Kidney tubule cell (primary cell): ENCODE results near the gene ADAMTS14.
A peak's percentile ranks its signal among the peaks of the same experiment; 100 is the strongest.

ENCODE experiments used
- DNase-seq: peaks from one replicate; pipeline ENCODE4 v3.0.0-alpha.2; 2018; ENCODE audit warnings: low spot score

ADAMTS14 gene

DNA sequence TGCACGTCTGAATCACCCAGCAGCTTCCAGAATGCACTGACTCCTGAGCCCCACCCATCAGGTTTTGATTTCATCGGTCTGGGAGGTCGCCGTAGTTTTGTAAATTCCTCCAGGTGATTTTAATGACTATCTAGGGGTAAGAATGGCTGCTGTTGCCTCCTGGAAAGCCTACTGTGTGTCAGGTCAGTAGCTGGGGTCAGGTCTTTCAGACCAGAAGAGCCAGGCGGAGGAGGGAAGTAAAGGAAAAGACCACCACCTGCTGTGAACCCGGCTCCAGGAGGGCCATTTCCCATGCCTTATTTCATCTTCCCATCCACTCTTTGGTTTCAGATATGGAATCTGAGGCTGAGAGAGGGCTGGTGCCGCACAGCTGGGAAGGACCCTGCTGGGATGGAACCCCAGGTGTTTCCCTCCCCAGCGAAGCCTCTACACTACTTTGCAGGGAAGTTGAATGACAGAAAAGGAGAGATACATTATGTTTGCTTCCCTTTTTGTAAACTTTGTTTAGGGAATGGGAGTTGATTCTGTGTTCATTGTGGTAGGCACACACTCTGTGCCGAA is 19.8 kb downstream of the ADAMTS14 start:
- DNase-seq: peak; percentile 32

DNA sequence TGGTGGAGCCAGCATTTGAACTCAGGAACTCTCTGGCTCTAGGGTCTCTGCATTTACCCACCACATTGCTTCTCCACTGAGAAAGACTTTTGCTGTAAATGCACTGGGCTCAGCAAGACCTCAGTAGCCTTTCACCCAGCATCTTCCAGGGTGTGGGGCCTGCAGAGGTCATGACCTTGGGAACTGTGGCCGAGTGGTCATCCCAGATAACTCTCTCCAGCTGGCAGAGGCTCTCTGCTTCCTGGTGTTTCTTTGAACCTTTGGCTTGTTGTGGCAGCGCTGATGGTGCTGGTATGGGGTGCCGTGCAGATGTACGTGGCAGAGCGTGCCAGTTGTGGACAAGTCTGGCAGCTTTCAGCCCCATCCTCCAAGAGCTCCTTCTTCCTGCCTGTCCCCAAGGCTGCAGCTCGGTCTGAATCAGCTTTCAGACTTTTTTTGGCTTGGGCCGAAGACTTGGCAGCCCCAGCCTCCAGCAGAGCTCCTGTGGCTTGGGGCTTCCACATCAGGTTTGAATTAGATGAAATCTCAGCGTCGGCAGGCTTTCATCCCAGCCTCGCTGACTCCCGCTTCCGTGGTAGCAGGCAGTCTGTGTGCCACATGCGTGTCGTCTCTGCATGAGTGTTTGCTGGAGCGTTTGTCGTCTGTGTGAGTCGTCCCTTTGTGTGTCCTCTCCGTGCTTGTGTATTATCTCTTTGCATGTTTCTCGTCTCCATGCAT is 21.5 kb downstream of the ADAMTS14 start:
- no peak for DNase-seq

DNA sequence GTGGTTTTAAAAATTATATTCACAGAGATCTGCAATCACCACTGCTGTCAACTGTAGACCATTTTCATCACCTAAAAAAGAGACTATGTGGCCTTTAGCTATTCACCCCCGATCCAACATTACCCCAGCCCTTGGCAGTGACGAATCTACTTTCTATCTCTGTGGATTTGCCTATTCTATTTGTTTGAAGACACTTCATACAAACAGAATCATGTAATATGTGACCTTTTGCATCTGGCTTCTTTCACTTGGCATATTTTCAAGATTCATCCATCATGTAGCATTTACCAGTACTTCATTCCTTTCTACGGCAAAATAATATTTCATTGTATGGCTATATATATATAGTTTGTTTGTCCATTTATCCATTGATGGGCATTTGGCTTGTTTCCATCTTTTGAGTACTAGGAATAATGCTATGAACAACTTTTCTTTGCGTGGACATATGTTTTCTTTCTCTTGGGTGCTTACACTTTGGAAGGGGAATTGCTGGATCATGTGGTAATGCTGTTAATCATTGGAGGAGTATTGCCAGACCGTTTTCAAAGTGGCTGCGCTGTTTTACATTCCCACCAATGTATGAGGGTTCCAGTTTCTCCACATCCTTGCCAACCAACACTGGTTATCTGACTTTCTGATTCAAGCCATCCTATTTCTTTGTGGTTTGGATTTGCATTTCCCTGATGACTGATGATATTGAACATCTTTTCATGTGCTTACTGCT is 22.3 kb downstream of the ADAMTS14 start:
- DNase-seq: peak; percentile 20

DNA sequence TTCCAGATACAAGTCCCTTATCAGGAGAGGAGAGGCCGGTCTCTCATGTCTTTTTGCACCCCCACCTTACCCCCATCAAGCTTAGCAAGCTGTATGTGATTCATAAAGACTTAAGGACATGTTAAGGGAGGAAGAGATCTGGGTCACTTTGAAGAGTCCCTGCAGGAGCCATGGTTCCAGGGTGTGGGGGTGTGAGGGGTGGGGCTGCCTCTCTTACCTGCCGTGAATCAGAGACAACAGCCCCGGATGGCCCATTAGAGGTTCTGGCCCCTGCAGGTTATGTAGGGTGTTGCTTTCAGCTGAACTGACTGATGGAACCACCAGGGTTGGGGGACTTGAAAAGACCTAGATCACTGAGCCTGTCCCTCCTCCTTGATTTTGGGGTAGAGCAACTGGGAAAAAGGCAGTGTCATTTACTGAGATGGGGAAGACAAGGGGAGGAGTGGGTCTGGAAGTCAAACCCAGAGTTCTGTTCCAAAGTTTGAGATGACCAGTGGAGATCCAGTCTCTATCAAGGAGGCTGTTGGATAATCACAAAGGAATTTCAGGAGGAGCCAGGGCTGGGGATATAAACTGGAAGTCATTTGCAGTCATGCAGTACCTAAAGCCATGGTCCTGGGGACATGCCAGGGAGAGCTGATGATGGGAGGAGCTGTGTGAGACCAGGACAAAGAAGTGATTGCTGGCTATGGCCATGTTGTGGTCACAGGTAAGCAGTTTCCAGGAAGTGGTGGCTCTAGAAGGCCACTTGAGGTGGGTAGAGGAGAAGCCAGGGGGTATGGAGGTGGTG is 23.1 kb downstream of the ADAMTS14 start:
- DNase-seq: peak; percentile 78

DNA sequence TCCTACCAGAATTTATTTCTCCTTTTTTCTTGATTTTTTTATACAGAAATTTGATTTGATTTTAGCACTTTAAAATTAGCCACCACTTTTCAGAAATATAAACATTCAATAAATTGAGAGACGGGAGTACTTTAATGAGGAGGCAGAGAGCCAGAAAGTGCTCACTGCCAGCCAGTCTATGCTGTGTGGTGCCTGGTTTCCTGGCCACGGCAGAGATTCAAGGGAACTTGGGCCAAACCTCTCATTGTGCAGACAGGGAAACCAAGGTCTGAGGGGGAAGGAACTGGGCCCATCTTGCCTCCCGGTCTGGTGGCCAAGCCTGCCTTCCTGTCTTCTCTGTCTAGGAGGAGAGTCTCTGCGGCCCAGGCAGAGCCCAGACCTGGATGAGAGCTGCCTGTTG is 25.9 kb downstream of the ADAMTS14 start:
- no peak for DNase-seq

DNA sequence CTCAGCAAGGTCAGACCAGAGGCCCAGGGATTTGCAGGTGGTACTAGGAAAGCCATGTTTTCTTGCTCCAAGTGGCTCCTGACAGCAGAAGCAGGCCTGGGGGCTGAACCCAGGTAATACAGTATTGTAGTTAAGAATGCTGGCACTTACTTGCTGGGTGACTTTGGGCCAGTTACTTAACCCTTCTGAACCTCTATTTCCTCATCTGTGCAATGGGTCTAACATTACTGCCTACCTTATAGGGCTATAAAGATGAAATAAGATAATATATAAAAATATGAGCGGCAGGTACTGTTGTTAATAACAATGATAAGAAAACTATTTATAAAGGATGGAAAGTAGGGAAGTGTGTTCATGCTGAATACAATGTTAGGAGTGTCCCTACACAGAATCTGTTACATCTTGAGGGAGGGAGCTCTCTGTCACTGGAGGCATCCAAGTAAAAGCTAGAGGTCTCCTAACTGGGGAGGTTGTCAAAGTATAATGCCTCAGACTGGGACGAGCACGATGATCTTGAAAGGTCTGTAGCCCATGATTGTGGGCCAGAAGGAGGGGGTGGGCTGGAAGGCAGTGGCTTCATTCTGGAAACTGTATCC is 26.9 kb downstream of the ADAMTS14 start:
- no peak for DNase-seq

DNA sequence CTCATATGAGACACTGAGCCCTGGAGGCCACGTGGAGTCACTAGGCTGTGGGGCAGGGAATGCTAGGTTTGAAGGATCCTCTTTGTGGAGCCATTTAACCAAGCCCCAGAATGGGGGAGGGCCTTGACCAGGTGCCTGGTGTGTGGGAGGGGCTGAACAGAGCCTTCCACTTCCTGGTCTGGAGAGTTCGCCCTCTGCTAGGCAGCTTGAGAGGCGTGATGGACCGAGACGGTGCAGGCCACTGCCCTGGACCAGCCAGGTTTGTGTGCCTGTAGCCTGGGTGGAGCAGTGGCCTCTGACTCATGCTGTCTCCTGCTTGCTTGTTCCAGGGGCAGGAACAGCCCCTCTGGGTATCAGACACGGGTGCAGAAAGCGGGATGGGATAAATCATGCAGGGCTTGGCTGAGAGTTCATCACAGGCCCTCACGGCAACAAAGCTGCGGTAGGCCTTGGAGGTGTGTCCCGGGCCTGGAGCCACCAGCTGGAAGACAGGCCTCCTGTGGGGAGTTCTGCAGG is 27.4 kb downstream of the ADAMTS14 start:
- peak; percentile 54 for DNase-seq

DNA sequence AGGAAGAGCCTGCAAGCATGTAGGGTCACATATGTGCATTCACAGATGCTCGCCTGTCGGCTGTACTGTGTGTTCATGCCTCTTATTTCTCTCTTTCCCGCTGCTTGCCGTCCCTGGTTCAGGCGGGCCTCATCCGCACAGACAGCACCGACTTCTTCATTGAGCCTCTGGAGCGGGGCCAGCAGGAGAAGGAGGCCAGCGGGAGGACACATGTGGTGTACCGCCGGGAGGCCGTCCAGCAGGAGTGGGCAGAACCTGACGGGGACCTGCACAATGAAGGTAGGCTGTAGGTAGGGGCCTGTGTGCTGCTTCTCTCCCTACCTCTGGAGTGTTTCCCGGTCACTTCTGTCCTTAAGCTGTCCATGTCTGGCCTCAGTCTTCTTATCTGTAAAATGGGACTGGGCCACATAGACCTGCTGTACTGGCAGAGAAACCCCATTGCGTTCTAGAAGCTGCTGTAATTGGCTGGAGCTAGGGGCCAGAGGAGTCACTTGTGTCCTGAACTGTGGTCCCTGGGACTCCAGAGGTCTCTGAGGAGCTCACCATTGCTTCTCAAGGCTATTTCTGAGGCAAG is 30.0 kb downstream of the ADAMTS14 start:
- DNase-seq: no peak

DNA sequence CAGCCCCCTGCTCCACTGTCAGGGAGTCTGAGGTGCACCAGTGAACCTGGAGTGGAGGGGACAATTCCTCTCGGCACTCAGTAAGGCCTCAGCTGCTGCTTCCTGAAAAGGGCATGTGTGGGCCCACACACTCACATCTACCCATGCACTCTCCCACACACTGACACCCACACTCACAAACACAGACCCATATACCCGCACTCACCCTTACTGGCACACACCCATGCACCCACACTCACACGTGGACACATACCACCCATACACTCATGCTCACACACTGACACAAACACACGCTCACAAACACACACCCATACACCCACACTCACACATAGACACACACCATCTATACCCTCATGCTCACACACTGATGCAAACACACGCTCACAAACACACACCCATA is 31.9 kb downstream of the ADAMTS14 start:
- DNase-seq: no peak

DNA sequence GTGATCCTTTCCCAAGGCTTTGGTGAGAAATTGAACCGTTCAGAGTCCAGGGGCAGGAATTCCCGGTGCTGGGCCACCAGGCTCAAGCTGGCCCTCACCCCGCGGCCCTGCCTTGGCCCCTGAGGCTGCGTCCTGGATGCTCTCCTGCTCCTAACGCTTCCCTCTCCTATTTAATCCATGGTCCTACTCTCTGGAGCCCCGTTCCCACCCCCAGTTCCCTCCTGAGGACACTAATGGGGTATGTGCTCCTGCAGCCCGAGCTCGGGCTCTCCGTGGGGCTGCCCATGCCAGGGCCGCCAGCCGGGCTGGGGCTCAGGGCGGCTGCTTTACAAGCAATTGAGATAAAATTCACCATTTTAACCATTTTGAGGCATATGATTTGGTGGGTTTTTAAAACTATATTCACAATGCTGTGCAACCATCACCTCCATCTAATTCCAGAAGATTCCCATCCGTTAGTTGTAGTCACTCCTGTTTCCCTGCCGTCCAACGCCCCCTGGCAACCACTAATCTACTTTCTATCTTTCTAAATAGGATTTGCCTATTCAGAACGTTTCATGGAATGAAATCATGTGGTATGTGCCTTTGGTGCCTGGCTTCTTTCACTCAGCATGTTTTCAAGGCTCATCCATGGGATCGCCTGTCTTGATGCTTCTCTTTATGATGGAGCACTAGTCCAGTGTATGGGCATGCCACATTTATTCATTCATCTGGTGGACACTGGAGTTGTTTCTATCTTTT is 33.0 kb downstream of the ADAMTS14 start:
- DNase-seq: no peak

DNA sequence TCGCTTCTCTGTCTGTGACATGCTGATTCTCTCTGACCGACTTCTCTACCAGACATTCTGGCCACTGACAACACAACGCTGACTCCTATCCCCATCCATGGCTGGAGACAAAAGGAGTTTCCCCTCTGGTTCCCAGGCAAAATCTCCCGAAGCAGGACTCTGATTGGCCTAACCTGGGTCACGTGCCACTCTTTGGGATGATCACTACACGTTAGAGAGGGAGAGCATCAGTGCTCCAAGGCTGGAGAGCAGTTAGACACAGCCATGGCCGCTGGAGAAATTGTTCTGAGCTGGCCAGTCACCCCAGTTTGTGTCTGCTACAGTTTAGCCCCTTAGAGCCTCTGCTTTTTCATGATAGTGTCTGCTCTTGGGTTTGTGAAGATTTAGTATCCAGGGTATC is 38.9 kb downstream of the ADAMTS14 start:
- DNase-seq: no peak

DNA sequence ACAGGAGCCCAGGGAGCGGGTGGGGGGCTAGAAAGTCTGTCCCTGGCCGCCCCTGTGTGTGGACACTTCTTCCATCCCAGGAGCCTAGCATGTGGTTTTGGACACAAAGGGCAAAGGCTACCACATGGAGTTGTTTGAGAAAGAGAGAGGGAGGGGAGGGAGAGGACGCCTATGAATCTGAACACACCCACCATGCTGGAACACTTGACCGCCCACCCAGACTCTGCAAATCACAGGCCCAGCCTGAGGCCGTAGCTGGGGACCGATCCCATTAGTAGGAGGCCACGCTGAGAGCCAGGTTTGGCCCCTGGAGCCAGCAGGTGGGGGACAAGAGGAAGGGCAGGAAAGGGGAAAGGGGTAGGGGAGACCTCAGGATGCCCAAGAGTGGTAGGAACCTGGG is 39.6 kb downstream of the ADAMTS14 start:
- no peak for DNase-seq

DNA sequence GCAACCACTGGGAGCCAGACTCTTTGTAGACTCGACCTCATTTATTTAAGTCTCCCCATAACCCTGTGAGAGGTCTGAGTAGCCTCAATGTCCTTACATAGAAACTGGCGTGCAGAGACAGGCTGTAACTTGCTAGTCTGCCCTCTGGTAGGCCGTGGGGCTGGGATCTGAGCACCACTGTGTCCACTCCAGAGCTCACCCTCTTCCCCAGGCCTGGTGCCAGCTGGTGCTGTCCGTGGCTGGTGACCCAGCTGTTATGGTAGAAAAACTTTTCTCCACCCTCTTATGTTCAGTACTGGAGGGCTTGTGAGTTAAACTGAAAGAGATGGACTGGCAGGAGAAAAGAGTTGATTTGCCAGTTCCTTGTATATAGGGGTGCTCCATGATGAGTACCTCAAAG is 41.9 kb downstream of the ADAMTS14 start:
- DNase-seq: no peak

DNA sequence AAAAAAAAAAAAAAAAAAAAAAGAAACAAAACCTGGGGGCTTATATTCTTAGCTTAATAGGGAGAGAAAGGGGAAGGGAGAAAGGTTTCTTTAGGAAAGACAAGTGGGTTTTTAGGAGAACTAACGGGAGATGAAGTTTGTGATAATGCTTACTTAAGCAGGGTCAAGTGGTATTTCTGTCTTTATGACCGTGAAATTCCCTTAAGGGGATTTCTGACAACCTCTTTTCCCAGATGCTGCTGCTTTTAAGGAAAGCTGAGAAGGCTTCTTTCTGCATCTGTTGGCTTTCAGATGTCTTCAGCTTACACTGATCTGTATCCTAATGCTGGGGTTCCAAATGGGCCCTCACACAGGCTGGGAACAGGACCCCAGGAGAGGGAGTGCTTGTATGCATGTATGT is 42.6 kb downstream of the ADAMTS14 start:
- no peak for DNase-seq

DNA sequence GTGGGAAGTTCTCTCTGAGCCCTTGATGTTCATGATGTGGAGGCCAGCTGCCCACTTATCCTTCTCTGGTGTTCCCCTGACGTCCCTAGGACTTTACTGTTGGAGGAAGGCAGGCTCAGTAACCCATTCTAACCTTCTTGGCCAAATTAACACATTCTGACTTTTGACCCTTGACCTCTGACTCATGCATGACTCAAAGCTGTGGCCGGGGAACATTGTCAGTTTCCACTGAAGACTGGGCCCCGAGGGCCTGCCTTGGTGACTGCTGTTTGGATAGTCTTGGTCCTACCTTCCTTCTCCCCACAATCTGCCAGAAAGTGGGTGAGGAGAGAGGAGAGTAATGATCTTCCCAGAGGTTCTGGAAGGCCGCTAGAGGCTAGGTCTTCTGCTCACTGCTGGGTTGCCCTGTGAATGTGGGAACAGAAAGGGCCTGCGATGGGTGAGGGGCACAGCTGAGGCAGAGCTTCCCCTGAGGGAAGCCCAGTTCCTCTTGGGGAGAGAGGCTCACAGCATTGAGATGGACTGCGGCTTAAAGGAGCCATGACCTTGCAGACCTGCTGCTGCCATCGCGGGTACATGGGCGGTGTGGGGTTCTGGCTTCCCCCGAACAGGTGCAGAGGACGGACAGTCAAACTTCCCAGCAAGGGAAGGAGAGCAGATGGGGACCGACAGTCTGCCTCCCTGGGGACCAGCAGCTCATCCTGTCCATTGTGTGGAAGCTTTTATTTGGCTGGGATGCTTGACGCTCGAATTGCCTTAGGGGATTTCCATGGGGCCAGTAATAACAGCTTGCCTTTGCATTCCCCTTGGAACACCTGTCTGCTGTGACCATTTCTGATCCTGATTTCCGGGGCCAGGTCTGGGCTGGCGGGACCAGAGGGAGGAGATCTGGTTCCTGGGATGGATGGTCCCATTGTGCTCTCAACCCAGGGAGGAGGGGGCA is 43.8 kb downstream of the ADAMTS14 start:
- DNase-seq: peak; percentile 44

DNA sequence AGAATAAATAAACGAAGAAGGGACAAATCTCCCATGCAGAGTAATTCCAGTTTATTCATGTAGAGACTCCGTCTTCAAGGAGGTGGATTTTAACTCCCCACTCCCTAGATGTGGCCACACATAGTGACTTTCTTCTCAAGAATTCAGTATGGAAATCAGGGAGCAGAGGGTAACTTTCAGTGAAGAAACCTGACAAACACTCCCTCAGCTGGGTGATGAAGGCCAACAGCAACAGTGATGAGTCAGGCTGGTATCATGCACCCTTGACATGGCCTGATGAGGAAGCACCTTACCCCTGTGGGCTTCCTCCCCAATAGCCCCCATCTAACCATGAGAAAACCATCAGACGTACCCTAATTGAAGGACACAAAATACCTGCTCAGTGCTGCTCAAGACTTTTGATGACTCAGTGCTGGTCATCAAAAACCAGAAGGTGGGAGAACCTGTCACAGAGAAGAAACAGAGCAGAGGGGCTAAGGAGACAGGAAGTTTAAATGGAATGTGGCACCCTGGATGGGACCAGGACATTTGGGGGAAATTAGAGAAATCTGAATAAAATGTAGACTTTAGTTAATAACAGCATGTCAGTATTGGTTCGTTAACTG is 50.6 kb downstream of the ADAMTS14 start:
- peak; percentile 96 for DNase-seq

DNA sequence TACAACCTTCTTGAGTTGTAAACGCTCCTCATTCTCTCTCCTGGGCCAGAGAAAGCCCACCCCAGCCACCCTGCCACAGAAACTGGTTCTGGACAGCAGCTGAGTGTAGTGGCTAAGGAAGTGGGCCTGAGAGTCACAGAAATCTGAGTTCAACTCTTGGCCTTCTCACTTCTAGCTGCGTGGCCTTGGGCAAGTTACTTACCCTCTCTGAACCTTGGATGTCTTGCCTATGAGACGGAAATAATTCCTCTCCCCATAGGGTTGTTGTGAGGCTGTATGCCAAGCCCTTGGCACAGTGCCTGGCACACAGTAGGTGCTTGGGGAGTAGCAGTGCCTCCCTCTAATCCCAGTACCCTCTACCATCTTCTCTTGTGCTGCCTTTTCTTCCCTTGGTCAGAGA is 51.5 kb downstream of the ADAMTS14 start:
- DNase-seq: no peak

DNA sequence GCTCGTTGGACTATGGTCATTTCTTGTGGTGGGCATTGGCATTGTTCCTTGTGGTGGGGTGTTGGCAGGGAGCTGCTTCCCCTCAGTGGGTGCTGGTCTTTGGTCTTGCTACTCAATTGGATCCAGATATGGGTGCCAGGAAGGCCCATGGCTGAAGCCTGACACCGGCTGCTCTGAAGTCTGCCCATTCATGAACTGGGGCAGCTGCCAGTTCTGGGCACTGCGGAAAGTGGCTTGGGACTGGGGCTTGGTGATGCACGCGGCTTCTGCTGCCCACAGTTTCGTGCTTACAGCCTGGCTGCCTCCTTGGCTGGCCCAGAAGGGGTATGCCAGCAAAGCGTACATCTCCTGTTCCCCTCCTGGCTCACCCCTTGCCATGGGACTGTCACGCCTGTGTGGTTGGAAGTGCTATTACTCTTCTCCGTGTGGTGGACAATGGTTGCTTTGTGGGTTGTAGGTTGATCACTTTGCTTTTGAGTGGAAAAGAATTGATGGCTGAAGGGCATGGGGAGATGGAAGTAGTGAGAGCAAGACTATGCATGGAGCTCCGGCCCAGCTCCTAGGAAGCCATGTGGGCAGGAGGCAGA is 54.7 kb downstream of the ADAMTS14 start:
- DNase-seq: no peak

DNA sequence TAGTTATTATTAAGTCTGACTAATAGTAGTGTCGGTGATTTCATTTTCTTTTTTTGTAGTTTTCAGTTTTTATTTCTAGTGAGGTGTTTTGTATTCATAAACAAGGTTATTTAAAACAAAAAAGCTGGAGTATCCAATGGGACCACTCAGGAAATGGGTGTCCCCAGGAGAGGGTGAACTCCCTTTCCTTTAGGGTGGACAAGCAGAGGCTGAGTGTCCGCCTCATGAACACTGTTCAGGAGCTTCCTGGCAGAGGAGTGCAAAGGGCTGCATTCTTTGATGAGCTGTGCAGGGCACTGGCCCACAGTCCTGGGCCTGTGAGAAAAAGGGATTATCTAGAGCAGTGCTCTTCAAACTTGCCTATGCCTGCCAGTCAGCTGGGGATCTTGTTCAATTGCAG is 56.0 kb downstream of the ADAMTS14 start:
- DNase-seq: no peak
